Neural cell (in vitro differentiated cells): Measurements from ENCODE around the gene HBQ1. TPM values are rescaled to one million over a fixed set of nuclear protein-coding genes. Genes with fewer than 3 reads are reported as not detected.
"Not testable (repeated sequence)": the region's sequence is repeated elsewhere in the genome, so short reads cannot be mapped to it uniquely, and the experiment has no call there.

ENCODE experiments used
- H2AFZ ChIP-seq: fragments of 200-600, 300-800 bp; sonication (generic), shearing (Covaris generic); 2 replicates; pipeline ENCODE4 v1.6.0; 2014; ENCODE audit warnings: low read depth, mild to moderate bottlenecking, antibody characterized with exemption, low read length, moderate library complexity
- H3F3A ChIP-seq: fragments of 200-600 bp; shearing (Covaris generic); 2 replicates; pipeline ENCODE4 v1.6.1; 2016; ENCODE audit warnings: mild to moderate bottlenecking, moderate library complexity, mixed read lengths, antibody characterized with exemption, low read length; ENCODE audit not compliant: insufficient read depth, poor library complexity, severe bottlenecking
- H3K27ac ChIP-seq: fragments of 200-600, 300-800 bp; sonication (generic), shearing (Covaris generic); 2 replicates; pipeline ENCODE4 v1.5.1; 2014; ENCODE audit warnings: mild to moderate bottlenecking, low read length, moderate library complexity
- H3K27me3 ChIP-seq: fragments of 300-800, 200-600 bp; sonication (generic), shearing (Covaris generic); 2 replicates; pipeline ENCODE4 v1.6.0; 2014; ENCODE audit warnings: mild to moderate bottlenecking, low read depth, low read length, moderate library complexity; ENCODE audit not compliant: insufficient read depth
- H3K36me3 ChIP-seq: fragments of 300-800, 200-600 bp; sonication (generic), shearing (Covaris generic); 2 replicates; pipeline ENCODE4 v1.5.1; 2014; ENCODE audit warnings: mild to moderate bottlenecking, antibody characterized with exemption, low read length, moderate library complexity; ENCODE audit not compliant: insufficient read depth
- H3K4me2 ChIP-seq: fragments of 300-800, 200-600 bp; sonication (generic), shearing (Covaris generic); 2 replicates; pipeline ENCODE4 v1.6.0; 2014; ENCODE audit warnings: mild to moderate bottlenecking, low read length
- H3K4me3 ChIP-seq: fragments of 300-800, 200-600 bp; sonication (generic), shearing (Covaris generic); 2 replicates; pipeline ENCODE4 v1.5.1; 2014; ENCODE audit warnings: mild to moderate bottlenecking, low read length, moderate library complexity
- H3K79me2 ChIP-seq: fragments of 200-600 bp; shearing (Covaris generic); replicated peaks from 2 replicates; pipeline ENCODE4 v1.6.0; 2014; ENCODE audit warnings: mild to moderate bottlenecking, low read length, moderate library complexity; ENCODE audit not compliant: insufficient read depth
- H3K9ac ChIP-seq: fragments of 300-800, 200-600 bp; sonication (generic), shearing (Covaris generic); 2 replicates; pipeline ENCODE4 v1.6.1; 2016; ENCODE audit warnings: mild to moderate bottlenecking, low read length, mixed read lengths
- H3K9me2 ChIP-seq: fragments of 200-600 bp; shearing (Covaris generic); 2 replicates; pipeline ENCODE4 v1.6.1; 2016; ENCODE audit warnings: mild to moderate bottlenecking, low read length, mixed read lengths; ENCODE audit not compliant: insufficient read depth
- H3K9me3 ChIP-seq: fragments of 200-600, 300-800 bp; sonication (generic), shearing (Covaris generic); 2 replicates; pipeline ENCODE4 v1.6.1; 2016; ENCODE audit warnings: mild to moderate bottlenecking, mixed run types, low read length, moderate library complexity, mixed read lengths
- H4K20me1 ChIP-seq: fragments of 200-600 bp; shearing (Covaris generic); 2 replicates; pipeline ENCODE4 v1.6.1; 2016; ENCODE audit warnings: mild to moderate bottlenecking, mixed run types; ENCODE audit not compliant: insufficient read depth
- EP300 ChIP-seq: fragments of 450-650 bp; conservative IDR thresholded peaks from 2 replicates; pipeline ENCODE4 v1.6.1; 2014; ENCODE audit warnings: antibody characterized with exemption, mild to moderate bottlenecking, moderate library complexity; ENCODE audit not compliant: poor library complexity, severe bottlenecking
- EZH2 ChIP-seq: fragments of 200-600, 300-800 bp; shearing (Covaris generic), sonication (generic); IDR thresholded peaks from 2 replicates; pipeline ENCODE4 v1.6.1; 2014; ENCODE audit warnings: antibody characterized with exemption, low read length, borderline replicate concordance, mild to moderate bottlenecking; ENCODE audit not compliant: insufficient read depth, poor library complexity, severe bottlenecking
- MXI1 ChIP-seq: fragments of 450-650 bp; conservative IDR thresholded peaks from 2 replicates; pipeline ENCODE4 v1.6.1; 2014; ENCODE audit warnings: antibody characterized with exemption, mild to moderate bottlenecking; ENCODE audit not compliant: poor library complexity, severe bottlenecking
- POLR2AphosphoS5 ChIP-seq: IDR thresholded peaks from 2 replicates; pipeline ENCODE4 v1.6.1; 2012
- RAD21 ChIP-seq: fragments of 450-650 bp; conservative IDR thresholded peaks from 2 replicates; pipeline ENCODE4 v1.6.1; 2014; ENCODE audit warnings: antibody characterized with exemption, mild to moderate bottlenecking, moderate library complexity
- SMC3 ChIP-seq: fragments of 450-650 bp; conservative IDR thresholded peaks from 2 replicates; pipeline ENCODE4 v1.6.1; 2014; ENCODE audit warnings: antibody characterized with exemption, mild to moderate bottlenecking, moderate library complexity; ENCODE audit not compliant: poor library complexity
- TAF1 ChIP-seq: IDR thresholded peaks from 2 replicates; pipeline ENCODE4 v1.6.1; 2012; ENCODE audit warnings: low read depth
- polyA plus RNA-seq: library from polyadenylated mRNA; depleted of rRNA; stranded (reverse); fragments of >200 nt; gene quantifications from 2 replicates; pipeline ENCODE4 v1.2.3, GENCODE V29; 2014
- TF ChIP-seq, protein P1 (sequence below): fragments of 450-650 bp; IDR thresholded peaks from 2 replicates; pipeline ENCODE4 v1.5.1; 2014; ENCODE audit warnings: antibody characterized with exemption, mild to moderate bottlenecking, moderate library complexity; ENCODE audit not compliant: poor library complexity, severe bottlenecking
- TF ChIP-seq, protein P2 (sequence below): IDR thresholded peaks from 2 replicates; pipeline ENCODE4 v1.6.1; 2012; ENCODE audit warnings: borderline replicate concordance

The HBQ1 gene
- polyA plus RNA-seq, 1 donor from 2014 or later: 4.5 TPM

DNA sequence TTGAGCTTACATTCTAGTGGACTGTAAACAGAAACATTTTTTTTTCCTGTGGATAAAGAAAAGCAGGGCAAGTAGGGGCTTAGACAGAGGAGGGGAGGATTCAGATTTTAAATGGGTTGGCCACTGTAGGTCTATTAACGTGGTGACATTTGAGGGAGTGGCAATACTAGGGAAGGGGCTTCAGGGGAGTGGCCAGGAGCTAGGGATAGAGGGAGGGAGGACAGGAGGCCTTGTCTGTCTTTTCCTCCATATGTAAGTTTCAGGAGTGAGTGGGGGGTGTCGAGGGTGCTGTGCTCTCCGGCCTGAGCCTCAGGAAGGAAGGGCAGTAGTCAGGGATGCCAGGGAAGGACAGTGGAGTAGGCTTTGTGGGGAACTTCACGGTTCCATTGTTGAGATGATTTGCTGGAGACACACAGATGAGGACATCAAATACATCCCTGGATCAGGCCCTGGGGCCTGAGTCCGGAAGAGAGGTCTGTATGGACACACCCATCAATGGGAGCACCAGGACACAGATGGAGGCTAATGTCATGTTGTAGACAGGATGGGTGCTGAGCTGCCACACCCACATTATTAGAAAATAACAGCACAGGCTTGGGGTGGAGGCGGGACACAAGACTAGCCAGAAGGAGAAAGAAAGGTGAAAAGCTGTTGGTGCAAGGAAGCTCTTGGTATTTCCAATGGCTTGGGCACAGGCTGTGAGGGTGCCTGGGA, 21.0 kb upstream of the HBQ1 start:
- Histone ChIP-seq H3K36me3 (no peaks in the 10 kb centered on the region), H3K27me3 (peaks cover 62% of the 10 kb centered on the region), H3K4me2 (no peak overlapping the region), H2AFZ (no peak overlapping the region), H3K9ac (no peak overlapping the region), H3K27ac (no peak overlapping the region), H3F3A (no peaks in the 10 kb centered on the region), H3K4me3 (no peak overlapping the region), H3K9me2 (no peaks in the 10 kb centered on the region), H3K79me2 (no peaks in the 10 kb centered on the region), H3K9me3 (no peaks in the 10 kb centered on the region), H4K20me1 (no peaks in the 10 kb centered on the region)
- TF ChIP-seq EP300: no peak
- TF ChIP-seq TAF1: no peak
- no peak for TF ChIP-seq SMC3

DNA sequence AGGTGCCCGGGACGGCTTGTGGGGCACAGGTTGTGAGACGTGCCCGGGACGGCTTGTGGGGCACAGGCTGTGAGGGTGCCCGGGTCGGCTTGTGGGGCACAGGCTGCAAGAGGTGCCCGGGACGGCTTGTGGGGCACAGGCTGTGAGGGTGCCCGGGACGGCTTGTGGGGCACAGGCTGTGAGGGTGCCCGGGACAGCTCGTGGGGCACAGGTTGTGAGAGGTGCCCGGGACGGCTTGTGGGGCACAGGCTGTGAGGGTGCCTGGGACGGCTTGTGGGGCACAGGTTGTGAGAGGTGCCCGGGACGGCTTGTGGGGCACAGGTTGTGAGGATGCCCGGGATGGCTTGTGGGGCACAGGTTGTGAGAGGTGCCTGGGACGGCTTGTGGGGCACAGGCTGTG, 20.0 kb upstream of the HBQ1 start:
- H4K20me1 ChIP-seq, H3K4me3 ChIP-seq, H3K4me2 ChIP-seq, H3K79me2 ChIP-seq, H2AFZ ChIP-seq, H3K27ac ChIP-seq, H3K9me2 ChIP-seq, H3K9ac ChIP-seq, H3F3A ChIP-seq, H3K9me3 ChIP-seq, H3K36me3 ChIP-seq: not testable (repeated sequence)
- peaks cover 56% of the 10 kb centered on the region for H3K27me3 ChIP-seq

GRCh38 chr16:160691-161190, 19.5 kb upstream of the HBQ1 start:
- Histone ChIP-seq H3K79me2 (no peaks in the 10 kb centered on the region), H3K27me3 (peaks cover 57% of the 10 kb centered on the region), H3K4me2 (no peak overlapping the region), H3K4me3 (no peak overlapping the region), H4K20me1 (no peaks in the 10 kb centered on the region), H2AFZ (no peak overlapping the region), H3K9me2 (no peaks in the 10 kb centered on the region), H3K27ac (no peak overlapping the region), H3K9me3 (no peaks in the 10 kb centered on the region), H3F3A (no peaks in the 10 kb centered on the region), H3K36me3 (no peaks in the 10 kb centered on the region), H3K9ac (no peak overlapping the region)
- TF ChIP-seq, protein P1, sequence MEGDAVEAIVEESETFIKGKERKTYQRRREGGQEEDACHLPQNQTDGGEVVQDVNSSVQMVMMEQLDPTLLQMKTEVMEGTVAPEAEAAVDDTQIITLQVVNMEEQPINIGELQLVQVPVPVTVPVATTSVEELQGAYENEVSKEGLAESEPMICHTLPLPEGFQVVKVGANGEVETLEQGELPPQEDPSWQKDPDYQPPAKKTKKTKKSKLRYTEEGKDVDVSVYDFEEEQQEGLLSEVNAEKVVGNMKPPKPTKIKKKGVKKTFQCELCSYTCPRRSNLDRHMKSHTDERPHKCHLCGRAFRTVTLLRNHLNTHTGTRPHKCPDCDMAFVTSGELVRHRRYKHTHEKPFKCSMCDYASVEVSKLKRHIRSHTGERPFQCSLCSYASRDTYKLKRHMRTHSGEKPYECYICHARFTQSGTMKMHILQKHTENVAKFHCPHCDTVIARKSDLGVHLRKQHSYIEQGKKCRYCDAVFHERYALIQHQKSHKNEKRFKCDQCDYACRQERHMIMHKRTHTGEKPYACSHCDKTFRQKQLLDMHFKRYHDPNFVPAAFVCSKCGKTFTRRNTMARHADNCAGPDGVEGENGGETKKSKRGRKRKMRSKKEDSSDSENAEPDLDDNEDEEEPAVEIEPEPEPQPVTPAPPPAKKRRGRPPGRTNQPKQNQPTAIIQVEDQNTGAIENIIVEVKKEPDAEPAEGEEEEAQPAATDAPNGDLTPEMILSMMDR: no peak
- TF ChIP-seq POLR2AphosphoS5 (no peak), SMC3 (no peak), RAD21 (no peak)

GRCh38 chr16:162271-162991, 17.8 kb upstream of the HBQ1 start:
- H3K27ac ChIP-seq: no peak overlapping the region
- no peak overlapping the region for H3K9ac ChIP-seq
- H3K27me3 ChIP-seq: peaks cover 62% of the 10 kb centered on the region
- no peak overlapping the region for H3K4me2 ChIP-seq
- no peaks in the 10 kb centered on the region for H3K9me3 ChIP-seq
- TF ChIP-seq RAD21 (no peak), TAF1 (no peak), SMC3 (no peak), MXI1 (no peak), EZH2 (no peak)
- TF ChIP-seq, protein P2, sequence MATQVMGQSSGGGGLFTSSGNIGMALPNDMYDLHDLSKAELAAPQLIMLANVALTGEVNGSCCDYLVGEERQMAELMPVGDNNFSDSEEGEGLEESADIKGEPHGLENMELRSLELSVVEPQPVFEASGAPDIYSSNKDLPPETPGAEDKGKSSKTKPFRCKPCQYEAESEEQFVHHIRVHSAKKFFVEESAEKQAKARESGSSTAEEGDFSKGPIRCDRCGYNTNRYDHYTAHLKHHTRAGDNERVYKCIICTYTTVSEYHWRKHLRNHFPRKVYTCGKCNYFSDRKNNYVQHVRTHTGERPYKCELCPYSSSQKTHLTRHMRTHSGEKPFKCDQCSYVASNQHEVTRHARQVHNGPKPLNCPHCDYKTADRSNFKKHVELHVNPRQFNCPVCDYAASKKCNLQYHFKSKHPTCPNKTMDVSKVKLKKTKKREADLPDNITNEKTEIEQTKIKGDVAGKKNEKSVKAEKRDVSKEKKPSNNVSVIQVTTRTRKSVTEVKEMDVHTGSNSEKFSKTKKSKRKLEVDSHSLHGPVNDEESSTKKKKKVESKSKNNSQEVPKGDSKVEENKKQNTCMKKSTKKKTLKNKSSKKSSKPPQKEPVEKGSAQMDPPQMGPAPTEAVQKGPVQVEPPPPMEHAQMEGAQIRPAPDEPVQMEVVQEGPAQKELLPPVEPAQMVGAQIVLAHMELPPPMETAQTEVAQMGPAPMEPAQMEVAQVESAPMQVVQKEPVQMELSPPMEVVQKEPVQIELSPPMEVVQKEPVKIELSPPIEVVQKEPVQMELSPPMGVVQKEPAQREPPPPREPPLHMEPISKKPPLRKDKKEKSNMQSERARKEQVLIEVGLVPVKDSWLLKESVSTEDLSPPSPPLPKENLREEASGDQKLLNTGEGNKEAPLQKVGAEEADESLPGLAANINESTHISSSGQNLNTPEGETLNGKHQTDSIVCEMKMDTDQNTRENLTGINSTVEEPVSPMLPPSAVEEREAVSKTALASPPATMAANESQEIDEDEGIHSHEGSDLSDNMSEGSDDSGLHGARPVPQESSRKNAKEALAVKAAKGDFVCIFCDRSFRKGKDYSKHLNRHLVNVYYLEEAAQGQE: no peak
- TF ChIP-seq, protein P1: no peak
- no peak overlapping the region for H3K4me3 ChIP-seq
- H3K9me2 ChIP-seq: no peaks in the 10 kb centered on the region
- no peak overlapping the region for H2AFZ ChIP-seq
- H3K79me2 ChIP-seq: no peaks in the 10 kb centered on the region
- H3F3A ChIP-seq: no peaks in the 10 kb centered on the region
- H3K36me3 ChIP-seq: no peaks in the 10 kb centered on the region
- no peaks in the 10 kb centered on the region for H4K20me1 ChIP-seq
